Measurements from ENCODE around the gene TGFBR1.

TGFBR1 gene

DNA sequence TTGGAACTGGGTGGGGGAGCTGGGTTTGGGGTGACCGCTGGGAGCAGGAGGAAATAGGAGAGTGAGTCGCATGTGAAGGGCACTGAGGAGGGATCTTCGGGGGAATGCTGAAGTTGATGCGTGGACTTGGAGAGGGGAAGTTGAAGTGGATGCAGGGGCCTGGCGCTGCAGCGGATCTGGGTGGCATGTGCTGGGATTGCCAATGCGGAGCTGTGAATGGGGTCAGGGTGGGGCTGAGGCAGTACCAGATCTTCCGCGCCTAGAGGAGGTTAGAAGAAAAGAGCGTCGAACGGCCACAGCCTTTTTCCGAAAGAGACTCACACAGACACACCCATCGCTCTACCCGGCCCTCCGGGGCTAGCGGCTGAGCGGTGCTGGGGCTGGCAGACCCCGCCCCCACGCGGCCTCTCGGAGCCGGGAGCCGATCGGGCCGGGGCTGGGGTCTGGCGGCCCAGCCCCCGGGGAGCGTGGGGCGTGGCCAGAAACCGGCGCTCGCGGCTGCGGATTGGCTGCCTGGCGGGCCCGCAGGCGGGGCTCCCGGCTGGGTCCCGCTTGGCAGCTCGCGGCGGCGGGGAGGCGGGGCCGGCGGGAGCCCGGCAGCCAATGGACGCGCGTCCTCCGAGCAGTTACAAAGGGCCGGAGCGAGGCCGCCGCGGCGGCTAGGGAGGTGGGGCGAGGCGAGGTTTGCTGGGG lies at the start of gene TGFBR1:
TGFBR1 (plus strand) TSS at position 655 of the 693 bp plus-strand sequence. CDS start 93 bp downstream, outside the sequence.
- DNase-seq, result peak; percentile 93

DNA sequence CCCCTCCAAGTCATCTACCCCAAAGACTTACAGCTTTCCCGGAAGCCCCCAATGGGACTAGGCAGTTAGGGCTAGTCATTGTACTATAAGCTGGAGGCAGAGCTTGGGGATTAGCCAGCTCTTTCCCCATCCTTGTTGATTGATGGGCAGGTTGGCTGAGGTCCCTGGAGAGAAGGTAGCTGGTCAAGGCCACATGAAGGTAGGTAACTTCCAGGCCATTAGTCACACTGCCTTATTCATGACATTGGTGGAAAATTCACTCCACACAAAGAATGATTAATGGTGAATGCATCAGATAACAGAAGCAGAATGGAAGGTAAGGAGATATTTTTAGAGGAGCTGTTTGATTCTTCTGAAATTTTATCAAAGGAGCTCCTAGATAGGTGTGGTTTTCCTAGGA lies 49.5 kb upstream of the TGFBR1 start:
- no peak for DNase-seq

DNA sequence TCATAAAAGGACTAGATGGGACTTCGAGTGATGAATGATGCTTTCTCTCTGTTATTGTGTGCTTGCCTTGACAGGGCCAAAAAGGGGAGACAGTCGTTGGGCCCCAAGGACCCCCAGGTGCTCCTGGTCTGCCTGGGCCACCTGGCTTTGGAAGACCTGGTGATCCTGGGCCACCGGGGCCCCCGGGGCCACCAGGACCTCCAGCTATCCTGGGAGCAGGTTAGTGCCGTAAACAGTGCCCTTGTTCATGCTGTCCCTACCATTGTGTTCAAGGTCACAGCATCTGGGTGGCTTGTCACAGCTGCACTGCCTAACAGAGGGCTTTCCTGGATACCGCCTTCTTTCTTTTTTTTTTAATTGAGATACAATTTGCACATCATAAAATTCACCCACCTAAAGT lies 48.7 kb upstream of the TGFBR1 start:
- no peak for DNase-seq

DNA sequence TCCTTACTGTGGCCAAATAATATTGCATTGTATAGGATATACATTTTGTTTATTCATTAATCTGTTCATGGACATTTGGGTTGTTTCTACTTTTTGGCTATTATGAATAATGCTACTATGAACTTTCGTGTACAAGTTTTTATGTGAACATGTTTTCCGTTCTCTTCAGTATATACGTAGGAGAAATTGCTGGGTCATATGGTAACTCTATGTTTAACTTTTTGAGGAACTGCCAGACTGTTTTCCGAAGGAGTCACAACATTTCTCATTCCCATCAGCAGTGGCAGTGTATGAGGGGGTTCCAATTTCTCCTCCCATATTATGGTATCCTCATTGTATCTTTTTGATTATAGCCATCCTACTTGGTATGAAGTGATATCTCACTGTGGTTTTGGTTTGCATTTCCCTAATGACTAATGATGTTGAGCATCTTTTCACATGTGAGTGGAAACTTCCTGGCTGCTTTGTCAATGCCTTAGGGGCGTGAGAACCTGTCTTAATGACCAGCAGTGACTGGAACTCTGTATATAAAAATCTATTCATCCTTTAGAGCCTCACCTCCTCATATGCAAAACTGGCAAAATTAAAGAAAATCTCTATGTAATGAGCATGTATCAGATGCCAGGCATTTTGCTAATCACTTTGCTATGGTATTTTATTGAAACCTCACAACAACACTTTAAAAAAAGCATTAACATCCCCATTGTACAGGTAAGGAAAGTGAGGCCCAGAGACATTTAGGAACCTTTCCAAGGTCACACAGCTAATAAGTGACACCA lies 47.8 kb upstream of the TGFBR1 start:
- DNase-seq, result no peak

DNA sequence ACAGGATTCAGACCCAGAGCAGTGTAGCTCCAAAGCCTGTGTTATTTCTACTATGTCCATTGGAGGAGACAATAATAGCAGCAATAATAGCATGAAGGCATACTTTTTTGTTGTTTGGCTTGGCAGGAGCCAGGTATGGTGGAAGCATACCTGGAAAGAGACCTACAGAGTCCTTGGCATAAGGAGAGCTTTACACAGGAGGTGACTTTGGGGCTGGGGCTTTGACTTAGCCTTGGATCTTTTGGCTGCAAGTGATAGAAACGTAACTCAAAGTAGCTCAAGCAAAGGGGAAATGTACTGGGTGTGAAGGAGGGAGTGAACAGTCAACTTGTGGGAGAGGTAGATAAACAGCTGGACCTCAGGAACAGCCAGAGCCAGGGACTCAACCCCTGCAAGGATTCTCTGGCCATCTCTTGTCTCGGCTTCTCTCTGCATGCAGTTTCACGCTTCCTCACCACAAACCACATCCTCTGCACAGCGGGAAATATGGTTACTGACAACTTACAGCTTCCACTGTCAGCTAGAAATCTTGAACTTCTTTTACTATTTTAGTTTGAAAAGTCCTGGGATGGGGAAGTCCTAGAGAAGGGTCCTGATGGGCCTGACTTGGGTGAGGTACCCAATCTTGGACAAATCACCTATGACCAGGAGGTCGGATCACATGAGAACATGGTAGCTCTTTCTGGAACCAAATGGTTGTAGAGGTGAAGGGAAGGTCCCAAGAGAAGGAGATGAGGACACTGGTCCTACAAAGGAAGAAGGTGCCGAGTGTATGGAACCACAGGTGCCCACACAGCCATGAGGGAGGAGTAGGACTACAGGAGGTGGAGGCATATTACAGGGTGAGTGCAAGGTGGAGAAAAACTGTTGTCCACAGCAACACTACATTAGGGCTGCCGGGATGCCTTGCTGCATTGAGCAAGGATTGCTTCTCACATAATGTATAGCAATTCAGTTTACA lies 47.0 kb upstream of the TGFBR1 start:
- DNase-seq, result peak; percentile 53

DNA sequence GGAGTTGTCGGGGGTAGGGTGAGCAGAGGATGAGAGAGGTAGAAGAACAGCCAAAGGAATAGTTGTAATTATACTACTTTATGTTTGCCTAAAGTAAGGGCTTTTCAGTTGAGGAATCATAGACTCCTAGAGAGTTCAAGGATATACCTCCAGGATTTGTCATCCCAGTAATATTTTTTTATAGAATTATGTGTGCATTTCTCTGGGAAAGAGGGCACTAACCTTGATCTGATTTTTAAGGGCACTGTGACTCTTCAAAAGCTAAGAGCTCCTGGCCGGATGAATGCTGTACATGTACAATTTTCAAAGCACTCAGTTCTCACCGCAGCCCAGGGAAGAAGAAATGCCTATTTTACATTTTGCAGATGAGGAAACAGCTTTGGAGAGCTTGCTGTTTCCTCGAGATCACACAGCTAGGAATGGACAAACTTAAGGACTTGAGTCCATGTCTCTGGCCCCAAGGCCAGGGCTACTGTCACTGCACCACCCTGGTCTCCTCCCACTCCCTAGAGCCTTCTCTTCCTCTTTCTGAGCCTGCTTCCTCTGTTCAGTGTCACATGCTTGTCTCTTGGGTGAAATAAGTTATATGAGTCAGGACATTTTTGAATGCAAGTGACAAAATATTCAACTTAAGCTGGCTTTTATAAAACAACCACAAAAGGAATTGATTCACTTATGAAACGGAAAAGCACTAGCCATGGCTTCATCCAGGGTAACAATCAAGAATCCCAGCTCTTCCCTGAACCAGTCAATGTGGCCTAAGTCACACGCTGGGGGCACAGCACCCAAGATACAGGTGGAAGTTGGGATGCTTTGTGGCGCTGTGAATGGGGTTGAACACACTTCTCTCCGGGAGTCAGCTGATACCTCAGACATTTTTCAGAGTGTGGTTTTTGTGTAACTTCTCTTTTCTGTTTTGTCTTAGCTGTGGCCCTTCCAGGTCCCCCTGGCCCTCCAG lies 45.7 kb upstream of the TGFBR1 start:
- no peak for DNase-seq

DNA sequence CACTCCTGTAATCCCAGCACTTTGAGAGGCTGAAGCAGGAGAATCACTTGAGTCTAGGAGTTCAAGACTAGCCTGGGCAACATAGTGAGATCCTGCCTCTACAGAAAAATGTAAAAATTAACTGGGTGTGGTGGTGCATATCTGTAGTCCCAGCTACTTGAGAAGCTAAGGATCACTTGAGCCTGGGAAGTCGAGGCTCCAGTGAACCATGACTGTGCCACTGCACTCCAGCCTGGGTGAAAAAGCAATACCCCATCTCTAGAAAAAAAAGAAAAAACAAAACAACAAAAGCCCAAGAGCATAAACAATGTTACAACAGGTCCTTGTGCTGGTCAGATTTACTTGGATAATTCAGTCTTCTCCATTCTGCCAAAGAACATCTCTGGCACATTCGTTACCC lies 44.3 kb upstream of the TGFBR1 start:
- DNase-seq, result no peak

DNA sequence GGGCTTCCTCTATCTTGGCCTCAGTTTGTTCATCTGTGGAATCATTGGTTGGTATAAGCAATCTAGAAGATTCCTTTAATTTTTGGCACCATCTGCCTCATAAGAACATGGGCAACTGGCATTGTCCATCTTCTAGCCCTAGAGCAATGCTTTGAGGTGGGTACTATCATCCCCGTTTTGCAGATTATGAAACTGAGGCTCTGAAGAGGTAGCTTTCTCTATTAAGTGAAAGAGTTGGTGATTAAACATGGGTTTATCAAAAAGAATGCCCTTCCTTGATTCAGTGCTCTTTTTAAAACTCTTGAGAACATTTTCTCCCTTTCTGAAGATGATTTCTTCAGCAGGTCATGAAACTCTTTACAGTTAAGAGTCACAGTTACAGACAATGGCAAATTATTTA lies 42.4 kb upstream of the TGFBR1 start:
- DNase-seq, result no peak

DNA sequence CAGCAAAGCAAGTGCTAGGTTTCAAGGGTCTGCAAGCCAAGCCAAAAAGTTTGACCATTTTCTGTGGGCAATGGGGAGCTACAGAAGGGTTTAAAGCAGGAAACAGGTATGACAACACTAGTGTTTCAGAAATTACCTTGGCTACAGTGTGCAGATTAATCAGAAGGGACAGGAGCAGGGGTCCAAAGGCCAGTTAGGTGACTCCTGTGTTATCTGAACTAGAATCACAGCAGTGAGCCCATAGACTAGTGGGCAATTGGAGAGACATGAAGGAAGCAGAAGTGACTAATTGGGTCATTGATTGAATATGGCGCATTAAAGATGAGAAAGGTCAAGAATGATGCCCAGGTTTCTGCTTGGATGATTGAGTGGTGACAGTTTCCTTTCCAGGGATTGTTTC lies 41.4 kb upstream of the TGFBR1 start:
- no peak for DNase-seq

DNA sequence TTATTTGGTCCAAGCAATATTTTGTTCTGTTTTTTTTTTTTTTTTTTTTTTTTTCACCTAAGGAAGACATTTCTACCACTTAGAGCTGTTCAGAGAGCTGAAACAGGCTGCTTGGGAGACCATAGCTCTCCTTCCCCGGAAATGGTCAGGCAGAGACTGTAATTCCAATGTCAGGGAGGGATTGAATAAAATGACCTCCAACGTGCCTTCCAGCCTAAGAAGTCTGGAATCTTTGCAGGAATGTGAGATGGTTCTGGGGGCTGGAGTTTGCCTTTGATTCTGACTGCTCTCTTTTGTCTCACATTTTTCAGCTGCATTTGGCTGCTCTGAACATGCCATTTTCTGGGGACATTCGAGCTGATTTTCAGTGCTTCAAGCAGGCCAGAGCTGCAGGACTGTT lies 38.3 kb upstream of the TGFBR1 start:
- no peak for DNase-seq

DNA sequence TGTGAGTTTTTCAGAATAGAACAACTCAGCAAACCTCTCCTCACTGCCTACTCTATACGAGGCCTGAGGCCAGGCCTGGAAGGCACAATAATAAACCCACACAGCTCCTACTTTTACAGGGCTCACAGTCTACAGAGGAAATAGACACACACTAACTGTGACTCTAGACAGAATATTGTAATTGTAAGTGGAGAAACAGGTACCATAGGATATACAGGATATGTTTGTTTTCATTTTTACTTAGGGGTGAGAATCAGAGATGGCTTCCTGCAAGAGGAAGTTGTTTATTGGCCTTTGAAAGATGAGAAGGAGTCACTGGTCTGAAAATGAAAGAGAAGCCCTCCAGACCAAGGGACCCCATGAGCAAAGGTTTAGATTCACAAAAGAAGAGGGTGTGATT lies 35.8 kb upstream of the TGFBR1 start:
- DNase-seq, result no peak

DNA sequence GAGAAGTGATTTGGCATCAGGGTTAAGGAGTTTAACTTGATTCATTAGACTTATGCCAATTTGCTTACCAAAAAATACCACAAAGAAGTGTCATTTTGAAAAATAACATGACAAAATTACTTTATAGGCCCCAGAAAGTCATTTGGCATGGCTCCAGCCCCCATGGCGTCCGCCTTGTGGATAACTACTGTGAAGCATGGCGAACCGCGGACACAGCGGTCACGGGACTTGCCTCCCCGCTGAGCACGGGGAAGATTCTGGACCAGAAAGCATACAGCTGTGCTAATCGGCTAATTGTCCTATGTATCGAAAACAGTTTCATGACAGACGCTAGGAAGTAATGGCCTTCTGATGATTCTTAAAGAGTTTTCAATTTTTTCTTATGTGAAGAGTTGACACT lies 35.4 kb upstream of the TGFBR1 start:
- no peak for DNase-seq

DNA sequence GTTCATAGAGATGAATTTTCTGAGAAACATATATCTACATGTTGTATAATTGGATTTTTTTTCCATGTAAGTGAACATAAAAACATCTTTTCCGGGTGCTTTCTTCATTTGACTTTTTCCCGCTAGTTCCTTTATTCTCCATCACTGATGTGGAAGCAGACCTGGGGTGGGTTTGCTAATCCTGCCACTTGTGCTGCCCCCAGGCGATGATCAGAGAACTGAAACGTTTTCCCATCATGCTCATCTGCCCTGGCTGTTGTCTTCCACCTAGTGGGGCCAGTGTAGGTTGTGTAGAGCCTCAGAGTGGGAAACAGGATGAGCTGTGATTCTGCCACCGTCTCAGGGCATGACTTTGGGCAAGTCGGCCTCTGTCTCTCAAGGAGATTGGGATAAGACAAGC lies 34.2 kb upstream of the TGFBR1 start:
- no peak for DNase-seq

DNA sequence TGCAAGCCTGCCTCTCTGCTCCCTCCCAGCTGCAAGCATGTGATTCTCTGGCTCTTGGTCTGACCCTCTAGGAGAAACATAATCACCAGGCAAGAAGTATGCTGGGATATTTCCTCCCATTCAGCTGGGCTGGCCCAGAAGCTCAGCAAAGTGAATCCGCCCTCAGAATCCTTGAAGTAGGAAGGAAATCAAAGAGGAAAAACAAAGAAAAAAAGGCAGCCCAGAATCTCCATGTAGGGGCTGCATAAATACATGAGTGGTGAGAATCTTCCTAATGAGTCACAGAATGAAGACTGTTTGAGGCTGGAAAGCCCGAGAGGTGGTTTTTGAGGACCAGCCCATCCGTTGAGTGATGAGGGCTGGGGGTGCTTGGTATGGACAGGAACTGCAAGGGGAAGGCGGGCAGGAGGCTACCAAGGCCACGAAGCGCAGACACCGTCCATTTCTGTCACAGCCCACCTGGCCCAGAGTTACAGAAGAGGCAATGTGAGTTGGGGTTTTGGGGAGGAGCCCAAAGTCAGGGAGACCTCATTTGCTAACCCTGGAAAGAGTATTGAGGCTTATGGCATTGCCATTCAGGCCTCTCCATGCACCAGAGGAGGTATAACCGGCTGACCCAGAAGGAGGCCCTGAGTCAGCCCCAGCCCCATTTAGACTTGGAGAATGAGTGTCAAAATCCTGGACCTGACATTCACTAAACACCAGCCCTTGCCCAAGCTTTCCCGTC lies 33.4 kb upstream of the TGFBR1 start:
- DNase-seq, result no peak

DNA sequence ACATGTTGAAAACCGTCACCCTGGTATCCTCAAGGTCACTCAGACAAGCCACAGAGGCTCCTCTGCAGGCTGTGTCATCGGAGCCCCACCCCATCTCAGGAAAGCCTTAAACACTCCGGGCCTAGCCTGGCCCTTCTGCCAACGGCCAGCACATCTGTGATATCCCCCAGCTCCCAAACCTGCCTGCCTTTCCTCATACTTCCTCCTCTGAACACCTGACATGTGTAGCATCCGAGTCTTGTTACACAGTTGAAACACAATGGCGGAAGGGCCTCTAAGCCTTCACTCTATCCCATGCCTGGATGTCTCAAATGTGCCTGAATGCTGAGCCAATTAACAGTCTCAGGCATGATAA lies 32.9 kb upstream of the TGFBR1 start:
- DNase-seq, result no peak

DNA sequence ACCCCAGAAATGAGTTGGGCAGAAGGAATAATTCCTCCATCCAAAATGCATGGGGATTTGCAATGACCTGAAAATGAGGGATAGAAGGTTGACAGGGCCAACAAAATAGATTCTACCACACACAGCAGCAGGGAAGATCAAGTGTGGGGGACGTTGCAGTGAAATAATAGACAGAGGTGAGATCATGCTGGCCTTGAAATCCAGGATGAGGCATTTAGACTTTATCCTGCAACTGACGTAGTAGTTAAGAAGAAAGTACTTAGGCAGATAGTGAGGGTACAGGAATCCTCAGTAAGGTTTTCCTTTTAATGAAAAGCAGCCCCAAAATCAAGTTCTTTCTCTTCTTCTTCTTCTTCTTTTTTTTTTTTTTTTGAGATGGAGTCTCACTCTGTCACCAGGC lies 31.6 kb upstream of the TGFBR1 start:
- DNase-seq, result no peak

DNA sequence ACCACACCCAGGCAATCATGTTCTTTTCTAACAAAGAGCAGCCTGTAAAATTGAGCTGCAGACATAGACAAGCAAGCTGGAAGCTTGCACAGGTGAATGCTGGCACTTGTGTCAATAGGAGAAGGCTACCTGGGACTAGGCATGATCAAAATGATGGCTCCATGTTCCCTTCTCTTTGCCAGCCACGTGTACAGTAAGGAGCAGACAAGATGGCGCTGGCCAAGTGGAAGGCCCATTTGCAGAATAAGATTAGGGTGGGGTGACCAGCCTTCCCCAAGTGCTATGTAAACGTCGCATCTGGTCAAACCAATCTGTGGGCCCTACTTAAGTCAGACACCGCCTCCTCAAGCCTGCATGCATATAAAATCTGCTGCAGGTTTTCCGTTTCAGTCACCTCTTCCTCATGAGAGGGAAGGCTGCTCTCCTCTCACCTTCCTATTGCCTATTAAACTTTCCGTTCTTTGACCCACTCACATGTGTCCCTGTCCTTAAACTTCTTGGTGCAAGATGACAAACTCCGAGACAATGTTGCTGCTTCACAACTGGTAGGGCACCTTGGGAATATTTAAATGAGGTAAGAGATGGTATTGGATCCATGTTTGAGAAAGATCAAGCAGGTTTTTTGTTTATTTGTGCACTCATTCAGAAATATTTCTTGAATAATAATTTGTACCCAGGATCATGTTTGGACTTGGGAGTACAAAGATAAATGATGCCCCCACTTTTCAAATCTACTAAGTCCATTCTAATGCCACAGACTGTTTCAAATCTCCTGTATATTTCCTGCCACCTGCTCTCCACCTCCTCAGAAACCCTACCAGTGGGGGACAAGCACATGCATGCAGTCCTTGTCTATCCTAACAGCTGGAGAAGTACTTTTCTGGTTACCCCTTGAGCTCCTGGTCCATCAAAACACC lies 30.7 kb upstream of the TGFBR1 start:
- DNase-seq, result no peak

DNA sequence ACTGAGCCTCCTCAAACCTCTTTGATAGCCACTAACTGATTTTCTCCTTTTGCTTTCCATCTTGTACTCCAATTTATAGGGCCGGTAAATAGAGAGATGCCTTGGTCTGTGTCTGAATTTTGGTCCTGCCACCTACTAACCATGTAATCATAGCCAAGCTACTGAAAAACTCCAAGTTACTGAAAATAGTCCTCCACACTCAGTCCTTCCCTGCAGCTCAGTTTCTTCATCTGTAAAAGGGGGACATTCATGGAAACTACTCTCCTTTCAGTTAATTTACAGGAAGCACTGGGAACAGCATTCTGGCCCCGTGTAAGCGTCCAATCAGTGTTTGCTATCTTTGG lies 30.0 kb upstream of the TGFBR1 start:
- DNase-seq, result no peak

DNA sequence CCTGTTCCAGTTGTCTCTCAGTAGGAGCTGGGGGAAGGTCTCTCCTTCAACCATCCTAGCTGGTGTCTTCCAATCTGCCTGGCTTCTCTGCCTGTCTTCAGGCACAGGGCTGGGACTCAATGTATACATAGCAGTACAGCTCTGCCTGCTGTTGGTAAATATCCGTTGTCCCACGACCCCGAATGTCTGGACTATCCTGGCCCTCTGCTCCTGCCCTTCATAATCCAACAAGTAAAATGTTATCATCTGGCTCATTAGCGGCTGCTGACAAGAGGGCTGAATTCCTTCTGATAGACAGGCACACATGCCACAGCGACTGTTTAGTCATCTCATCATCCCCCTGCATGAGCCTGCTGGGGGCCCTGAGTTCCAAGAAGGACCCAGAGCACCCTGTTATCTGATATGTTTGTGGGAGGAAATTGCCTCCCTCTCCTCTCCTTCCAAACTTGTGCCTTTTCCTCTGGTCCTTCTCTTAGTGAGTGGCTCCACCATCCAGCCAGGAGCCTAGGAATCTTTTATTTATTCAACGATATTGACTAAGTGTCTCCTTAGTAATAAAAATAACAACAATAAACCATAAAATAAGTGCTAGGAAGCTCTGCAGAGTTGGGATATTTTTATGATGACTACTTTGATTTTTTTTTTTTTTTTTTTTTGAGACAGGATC lies 29.5 kb upstream of the TGFBR1 start:
- DNase-seq, result no peak

DNA sequence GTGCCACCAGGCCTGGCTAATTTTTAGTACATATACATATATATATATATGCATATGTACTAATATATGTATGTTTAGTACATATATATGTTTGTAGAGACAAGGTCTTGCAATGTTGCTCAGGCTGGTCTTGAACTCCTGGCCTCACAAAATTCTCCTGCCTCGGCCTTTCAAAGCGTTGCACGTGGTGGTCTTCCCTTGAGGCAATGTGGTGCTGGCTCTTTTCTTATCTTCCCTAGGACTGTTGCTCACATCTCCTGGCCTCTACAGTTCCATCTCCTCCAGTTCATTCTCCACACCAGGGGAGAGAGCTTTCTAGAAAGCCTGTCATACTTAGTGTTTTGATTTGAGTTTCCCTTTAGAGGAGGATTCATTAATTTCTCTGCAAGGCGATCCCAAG lies 28.9 kb upstream of the TGFBR1 start:
- DNase-seq, result no peak

Measured in activated effector memory CD4-positive, alpha-beta T cell treated with Interleukin-2 at 50 U/mL for 16 hours (primary cell).